HL-60 (cell line): ENCODE data around the gene PSIP1.

ENCODE experiments used
- GABPA ChIP-seq: IDR thresholded peaks from 2 replicates; pipeline ENCODE4 v1.6.1; 2012; ENCODE audit warnings: low read depth
- POLR2AphosphoS5 ChIP-seq: IDR thresholded peaks from 2 replicates; pipeline ENCODE4 v1.6.1; 2012; ENCODE audit warnings: low read depth
- SPI1 ChIP-seq: IDR thresholded peaks from 2 replicates; pipeline ENCODE4 v1.6.1; 2012; ENCODE audit warnings: low read depth, mild to moderate bottlenecking, borderline replicate concordance
- TF ChIP-seq, protein P1 (sequence below): IDR thresholded peaks from one replicate; pipeline ENCODE4 v1.5.1; 2011; ENCODE audit warnings: low read length, control low read depth, inconsistent platforms; ENCODE audit not compliant: insufficient read depth
- TF ChIP-seq, protein P2 (sequence below): IDR thresholded peaks from 2 replicates; pipeline ENCODE4 v1.6.1; 2012; ENCODE audit warnings: low read depth; ENCODE audit not compliant: insufficient replicate concordance

DNA sequence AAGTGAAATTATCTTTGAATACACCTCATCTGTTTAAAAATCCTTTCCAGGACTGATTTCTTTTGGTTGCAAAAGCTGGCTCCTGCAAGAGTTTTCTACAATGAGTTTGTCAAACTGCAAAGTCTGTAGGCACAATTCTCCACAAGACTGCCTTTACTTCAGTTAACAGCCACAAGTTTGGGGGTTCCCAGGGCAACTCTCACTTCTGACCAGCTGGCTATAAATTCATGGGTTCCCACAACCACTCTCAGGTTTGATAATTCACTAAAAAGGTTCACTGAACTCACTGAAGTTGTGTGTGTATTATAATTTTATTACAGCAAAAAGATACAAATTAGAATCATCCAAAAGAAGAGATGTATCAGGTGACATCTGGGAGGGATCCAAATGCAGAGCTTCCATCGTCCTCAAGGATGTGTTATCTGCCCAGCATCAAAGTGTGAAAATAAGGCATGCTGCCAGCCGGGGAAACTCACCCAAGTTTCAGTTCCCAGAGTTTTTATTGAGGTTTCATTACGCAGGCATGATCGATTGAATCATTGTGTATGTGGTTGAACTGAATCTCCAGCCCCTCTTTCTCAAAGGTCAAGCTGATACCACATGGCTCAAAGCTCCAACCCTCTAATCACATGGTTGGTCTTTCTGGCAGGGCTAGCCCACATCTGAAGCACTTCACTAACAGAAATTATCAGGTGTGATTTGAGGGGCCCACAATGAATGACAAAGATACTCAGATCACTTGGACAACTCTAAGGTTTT, 19.0 kb upstream of the PSIP1 start:
- TF ChIP-seq SPI1 = no peak
- TF ChIP-seq, protein P1, sequence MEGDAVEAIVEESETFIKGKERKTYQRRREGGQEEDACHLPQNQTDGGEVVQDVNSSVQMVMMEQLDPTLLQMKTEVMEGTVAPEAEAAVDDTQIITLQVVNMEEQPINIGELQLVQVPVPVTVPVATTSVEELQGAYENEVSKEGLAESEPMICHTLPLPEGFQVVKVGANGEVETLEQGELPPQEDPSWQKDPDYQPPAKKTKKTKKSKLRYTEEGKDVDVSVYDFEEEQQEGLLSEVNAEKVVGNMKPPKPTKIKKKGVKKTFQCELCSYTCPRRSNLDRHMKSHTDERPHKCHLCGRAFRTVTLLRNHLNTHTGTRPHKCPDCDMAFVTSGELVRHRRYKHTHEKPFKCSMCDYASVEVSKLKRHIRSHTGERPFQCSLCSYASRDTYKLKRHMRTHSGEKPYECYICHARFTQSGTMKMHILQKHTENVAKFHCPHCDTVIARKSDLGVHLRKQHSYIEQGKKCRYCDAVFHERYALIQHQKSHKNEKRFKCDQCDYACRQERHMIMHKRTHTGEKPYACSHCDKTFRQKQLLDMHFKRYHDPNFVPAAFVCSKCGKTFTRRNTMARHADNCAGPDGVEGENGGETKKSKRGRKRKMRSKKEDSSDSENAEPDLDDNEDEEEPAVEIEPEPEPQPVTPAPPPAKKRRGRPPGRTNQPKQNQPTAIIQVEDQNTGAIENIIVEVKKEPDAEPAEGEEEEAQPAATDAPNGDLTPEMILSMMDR = no peak
- TF ChIP-seq POLR2AphosphoS5 = no peak
- TF ChIP-seq, protein P2, sequence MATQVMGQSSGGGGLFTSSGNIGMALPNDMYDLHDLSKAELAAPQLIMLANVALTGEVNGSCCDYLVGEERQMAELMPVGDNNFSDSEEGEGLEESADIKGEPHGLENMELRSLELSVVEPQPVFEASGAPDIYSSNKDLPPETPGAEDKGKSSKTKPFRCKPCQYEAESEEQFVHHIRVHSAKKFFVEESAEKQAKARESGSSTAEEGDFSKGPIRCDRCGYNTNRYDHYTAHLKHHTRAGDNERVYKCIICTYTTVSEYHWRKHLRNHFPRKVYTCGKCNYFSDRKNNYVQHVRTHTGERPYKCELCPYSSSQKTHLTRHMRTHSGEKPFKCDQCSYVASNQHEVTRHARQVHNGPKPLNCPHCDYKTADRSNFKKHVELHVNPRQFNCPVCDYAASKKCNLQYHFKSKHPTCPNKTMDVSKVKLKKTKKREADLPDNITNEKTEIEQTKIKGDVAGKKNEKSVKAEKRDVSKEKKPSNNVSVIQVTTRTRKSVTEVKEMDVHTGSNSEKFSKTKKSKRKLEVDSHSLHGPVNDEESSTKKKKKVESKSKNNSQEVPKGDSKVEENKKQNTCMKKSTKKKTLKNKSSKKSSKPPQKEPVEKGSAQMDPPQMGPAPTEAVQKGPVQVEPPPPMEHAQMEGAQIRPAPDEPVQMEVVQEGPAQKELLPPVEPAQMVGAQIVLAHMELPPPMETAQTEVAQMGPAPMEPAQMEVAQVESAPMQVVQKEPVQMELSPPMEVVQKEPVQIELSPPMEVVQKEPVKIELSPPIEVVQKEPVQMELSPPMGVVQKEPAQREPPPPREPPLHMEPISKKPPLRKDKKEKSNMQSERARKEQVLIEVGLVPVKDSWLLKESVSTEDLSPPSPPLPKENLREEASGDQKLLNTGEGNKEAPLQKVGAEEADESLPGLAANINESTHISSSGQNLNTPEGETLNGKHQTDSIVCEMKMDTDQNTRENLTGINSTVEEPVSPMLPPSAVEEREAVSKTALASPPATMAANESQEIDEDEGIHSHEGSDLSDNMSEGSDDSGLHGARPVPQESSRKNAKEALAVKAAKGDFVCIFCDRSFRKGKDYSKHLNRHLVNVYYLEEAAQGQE = no peak
- TF ChIP-seq GABPA = no peak
